ENCODE measurements around the gene EEF2K.

Gene EEF2K

GRCh38 chr16:22312897-22313781 is 107.1 kb downstream of the EEF2K start:
- in situ Hi-C loops (cut with MboI; ENCODE audit: low sequenced_read_pairs): no loop called here

GRCh38 chr16:22313876-22314470 is 107.9 kb downstream of the EEF2K start:
- in situ Hi-C loops (cut with MboI; ENCODE audit: low sequenced_read_pairs): no loop called here

DNA sequence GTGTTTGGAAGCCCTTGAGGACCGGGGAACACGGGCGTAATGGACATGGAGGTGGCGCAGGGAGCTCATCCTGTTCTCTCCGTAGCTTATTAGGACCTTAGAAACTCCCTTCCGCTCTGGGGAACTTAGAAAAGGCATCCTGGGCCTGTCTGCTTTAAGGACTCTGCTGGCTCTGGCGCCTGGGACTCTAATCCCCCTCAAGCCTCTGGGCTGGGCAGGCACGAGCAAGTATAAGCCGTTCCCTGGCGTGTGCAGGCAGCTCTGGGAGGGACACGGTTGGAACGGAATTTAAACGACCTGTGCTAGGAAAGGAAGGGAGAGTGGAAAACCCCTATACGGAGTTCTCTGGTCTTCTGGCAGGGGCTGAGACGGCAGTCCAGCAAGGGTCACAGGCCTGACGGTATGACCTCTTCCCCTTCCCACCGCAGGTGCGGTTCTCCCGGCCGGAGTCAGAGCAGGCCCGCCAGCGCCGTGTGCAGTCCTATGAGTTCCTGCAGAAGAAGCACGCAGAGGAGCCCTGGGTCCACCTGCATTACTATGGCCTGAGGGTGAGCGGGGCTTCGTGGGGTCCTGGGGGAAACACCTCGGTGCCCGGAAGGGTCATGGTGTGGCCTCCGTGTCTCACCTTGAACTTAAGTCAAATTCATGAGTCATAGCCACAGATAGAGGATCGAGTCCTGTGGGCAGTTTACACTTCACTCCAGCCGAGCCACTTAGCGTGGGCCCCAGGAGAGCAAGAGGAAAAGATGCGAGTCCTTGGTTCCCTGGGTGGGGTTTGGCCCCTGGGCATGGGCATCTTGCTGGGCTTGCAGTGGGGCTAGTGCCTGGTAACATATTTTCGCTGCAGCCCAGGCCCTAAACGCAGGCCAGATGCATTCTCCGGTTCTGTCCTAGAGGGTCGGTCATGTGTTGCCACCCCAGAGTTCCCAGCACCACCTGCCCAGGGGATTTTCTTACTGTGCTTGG is 108.9 kb downstream of the EEF2K start:
- in situ Hi-C loops (cut with MboI; ENCODE audit: low sequenced_read_pairs): no loop called here

GRCh38 chr16:22315979-22316378 is 109.9 kb downstream of the EEF2K start:
- in situ Hi-C loops (cut with MboI; ENCODE audit: low sequenced_read_pairs): no loop called here

DNA sequence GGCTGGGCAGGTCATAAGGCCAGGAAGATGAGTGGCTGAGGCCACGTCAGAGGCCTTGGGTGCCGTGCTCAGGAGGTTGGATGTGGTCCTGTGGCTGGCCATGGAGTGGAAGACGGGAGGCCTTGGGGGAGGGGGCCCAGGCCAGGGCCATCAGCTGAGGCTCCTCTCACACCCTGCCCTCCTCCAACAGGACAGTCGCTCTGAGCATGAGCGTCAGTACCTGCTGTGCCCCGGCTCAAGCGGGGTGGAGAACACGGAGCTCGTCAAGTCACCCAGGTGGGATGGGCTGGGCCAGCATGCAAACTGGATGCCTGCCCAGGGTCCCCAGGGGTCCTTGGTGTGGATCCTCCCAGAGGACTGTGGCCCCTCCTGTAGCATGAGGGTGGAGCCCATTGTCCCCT is 110.3 kb downstream of the EEF2K start:
- in situ Hi-C loops (cut with MboI; ENCODE audit: low sequenced_read_pairs): no loop called here

DNA sequence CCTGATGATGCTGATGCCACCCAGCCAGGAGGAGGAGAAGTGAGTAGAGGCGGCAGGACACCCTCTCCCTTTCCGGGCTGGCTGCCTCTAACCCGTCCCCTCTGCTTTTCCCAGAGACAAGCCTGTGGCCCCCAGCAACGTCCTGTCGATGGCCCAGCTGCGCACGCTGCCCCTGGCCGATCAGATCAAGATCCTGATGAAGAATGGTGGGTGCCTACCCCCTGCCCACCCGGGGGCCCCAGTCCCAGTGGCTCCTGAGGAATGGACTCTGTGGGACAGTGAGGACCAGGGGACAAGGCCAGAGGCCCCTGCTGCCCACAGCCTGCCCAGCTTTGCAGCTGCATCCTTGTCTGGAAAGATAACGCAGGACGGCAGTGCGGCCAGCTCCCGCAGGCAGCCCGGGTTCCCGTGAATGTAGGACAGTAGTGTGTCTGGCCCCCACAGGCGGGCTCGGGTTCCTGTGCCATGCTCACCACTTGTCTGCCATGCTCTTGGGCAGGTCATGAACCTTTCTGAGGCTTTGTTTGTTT is 111.0 kb downstream of the EEF2K start:
- in situ Hi-C loops (cut with MboI; ENCODE audit: low sequenced_read_pairs): no loop called here

- in situ Hi-C loops (cut with MboI; ENCODE audit: low sequenced_read_pairs): no loop called here
These were observed 111.5 kb downstream of the EEF2K start for GRCh38 chr16:22317625-22318024.

DNA sequence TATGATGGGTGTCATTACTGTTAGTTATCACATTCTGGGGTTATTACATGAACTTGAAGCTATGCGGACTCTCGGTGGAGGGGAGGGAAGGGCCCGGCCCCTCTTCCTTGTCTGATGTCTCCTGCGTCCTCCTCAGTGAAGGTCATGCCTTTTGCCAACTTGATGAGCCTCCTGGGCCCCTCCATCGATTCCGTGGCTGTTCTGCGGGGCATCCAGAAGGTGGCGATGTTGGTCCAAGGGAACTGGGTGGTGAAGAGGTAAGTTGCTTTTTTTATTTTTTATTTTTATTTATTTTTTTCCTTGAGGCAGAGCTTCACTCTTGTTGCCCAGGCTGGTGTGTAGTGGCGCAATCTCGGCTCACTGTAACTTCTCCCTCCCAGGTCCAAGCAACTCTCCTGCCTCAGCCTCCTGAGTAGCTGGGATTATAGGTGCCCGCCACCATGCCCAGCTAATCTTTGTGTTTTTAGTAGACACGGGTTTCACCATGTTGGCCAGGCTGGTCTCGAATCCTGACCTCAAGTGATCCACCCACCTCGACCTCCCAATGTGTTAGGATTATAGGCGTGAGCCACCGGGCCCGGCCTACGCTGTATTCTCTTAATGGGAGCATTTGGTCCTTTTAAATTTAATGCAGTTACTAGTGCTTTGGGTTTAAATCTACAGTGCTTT is 112.7 kb downstream of the EEF2K start:
- in situ Hi-C loops (cut with MboI; ENCODE audit: low sequenced_read_pairs): no loop called here

GRCh38 chr16:22320572-22321339 is 114.7 kb downstream of the EEF2K start:
- in situ Hi-C loops (cut with MboI; ENCODE audit: low sequenced_read_pairs): no loop called here

DNA sequence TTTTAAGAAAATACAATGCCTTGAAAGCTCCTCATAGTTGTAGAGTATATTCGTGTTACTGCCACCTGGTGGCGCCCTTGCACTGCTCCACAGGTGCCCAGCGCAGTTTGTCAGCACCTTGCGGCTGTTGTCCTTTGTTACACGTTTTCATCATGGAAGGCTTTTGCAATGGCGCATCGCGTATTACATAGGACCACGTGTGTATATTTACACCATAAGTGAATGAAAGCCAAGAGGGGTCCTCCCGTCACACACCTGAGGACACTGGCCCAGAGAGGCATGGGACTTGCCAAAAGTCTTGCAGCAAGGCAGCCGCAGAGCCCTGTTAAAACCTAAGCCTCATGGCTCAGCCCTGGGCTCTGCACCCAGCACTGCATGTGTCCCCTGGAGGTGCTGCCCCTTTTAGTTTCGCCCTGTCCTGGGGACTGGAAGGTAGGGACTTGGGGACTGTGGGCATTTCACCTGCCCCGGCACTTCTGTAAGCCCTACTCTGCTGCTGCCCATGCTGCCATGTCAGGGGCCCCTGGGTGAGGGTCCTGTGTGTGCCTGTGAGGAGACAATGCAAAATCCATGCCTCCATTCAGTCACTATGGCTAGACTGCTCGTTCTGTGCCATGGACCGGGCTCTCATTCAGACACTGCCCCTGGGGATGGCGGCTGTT is 115.4 kb downstream of the EEF2K start:
- in situ Hi-C loops (cut with MboI; ENCODE audit: low sequenced_read_pairs): no loop called here

DNA sequence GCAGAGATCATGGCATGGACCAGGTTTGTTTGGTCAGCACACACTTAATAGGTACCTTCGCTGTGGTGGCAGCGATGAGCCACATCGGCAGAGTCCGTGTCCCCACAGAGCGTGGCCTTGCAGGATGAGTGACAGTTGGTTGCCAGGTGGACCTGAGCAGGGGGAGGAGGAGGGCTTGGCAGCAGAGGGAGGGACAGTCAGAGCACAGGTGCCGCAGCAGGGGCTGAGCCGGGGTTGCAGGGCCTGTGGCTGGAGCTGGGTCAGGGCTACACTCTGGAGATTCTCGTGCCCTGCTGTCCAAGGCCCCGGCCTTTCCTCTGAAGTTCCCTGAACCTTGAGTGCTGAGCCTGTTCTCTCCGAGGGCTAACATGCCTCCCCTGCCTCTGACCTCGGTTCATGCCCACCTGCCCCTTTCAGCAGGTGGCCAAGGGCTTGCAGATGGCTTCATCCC is 116.0 kb downstream of the EEF2K start:
- in situ Hi-C loops (cut with MboI; ENCODE audit: low sequenced_read_pairs): no loop called here

DNA sequence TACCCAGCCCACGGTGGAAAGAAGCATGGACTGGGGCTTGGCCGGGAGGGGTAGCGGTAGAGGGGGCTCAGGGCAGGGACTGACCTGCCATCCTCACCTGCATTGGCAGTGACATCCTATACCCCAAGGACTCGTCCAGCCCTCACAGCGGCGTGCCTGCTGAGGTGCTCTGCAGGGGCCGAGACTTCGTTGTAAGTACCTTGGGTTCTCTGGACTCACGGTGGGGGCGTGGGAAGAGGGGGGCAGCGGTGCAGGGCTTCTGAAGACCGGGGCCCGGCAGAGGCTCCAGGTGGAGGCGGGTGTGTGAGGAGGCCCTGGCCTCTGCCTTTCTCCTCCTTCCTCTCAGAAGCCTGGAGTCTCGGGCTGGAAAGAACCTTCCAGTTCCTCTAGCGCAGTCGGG is 116.7 kb downstream of the EEF2K start:
- in situ Hi-C loops (cut with MboI; ENCODE audit: low sequenced_read_pairs): no loop called here

DNA sequence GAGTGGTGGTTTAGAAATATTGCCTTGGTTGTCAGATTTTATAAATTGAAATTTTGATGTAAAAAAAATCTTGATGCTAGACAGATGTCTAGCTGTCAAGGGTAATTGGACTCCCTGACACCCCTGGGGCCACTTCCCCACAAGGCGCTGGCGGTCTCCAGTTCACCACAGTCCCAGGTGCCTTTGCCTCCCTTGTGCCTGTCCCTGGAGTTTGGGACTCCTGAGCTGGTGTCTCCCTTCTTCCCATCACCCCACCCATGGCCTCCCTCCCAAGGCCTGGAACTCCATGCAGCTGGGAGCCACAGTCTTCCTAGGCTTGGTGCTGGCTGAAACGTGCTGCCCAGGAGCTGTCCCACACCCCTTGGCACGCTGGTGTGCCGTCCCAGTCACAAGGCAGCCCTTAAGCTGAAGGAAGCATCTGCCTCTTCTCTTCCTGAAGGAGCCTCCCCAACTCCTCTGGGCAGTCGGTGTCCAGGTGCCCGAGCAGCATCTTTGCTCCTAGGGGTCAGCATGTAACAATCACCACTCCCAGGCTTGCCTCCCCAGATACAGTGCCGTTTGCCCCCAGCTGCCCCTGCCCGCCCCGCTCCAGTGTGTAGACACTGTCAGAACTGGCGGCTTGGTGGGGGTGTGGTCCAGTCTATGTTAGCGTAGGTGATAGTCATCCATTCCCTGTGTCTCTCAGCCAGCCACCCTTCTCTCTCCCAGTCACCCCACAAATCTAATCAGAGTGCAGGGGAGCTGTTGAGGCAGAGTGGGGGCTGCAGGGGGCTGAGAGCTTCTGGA is 117.3 kb downstream of the EEF2K start:
- in situ Hi-C loops (cut with MboI; ENCODE audit: low sequenced_read_pairs): no loop called here

- in situ Hi-C loops (cut with MboI; ENCODE audit: low sequenced_read_pairs): no loop called here
These were observed 118.1 kb downstream of the EEF2K start for GRCh38 chr16:22323959-22324786.

GRCh38 chr16:22324787-22325597 is 118.9 kb downstream of the EEF2K start:
- in situ Hi-C loops (cut with MboI; ENCODE audit: low sequenced_read_pairs): no loop called here

GRCh38 chr16:22325598-22326368 is 119.7 kb downstream of the EEF2K start:
- in situ Hi-C loops (cut with MboI; ENCODE audit: low sequenced_read_pairs): no loop called here
